ENCODE measurements around the gene SFN.

GRCh38 chr1:26852701-26853100 lies 10.2 kb upstream of the SFN start:
- no peak for TF ChIP-seq MAX (IDR thresholded peaks at IDR 0.05)
- TF ChIP-seq MTERF4 (CRISPR knock-in tag; IDR thresholded peaks at IDR 0.05), result no peak
- no peak for TF ChIP-seq POLR2AphosphoS2 (IDR thresholded peaks at IDR 0.05; ENCODE audit: low read depth, low read length)
- no peak for TF ChIP-seq YY1 (IDR thresholded peaks at IDR 0.05; ENCODE audit: insufficient read depth, insufficient replicate concordance, low read depth, low read length)
- no peak for TF ChIP-seq BHLHE40 (IDR thresholded peaks at IDR 0.05; ENCODE audit: low read length)
- no peak for TF ChIP-seq HNRNPL (IDR thresholded peaks at IDR 0.05; ENCODE audit: low read depth, low read length)
- no peak for TF ChIP-seq CTCF (CRISPR knock-in tag; IDR thresholded peaks at IDR 0.05)
- no peak for TF ChIP-seq TCF12 (IDR thresholded peaks at IDR 0.05)
- no peak for TF ChIP-seq TCF12 (CRISPR knock-in tag; IDR thresholded peaks at IDR 0.05)
- TF ChIP-seq ZNF280B (CRISPR knock-in tag; IDR thresholded peaks at IDR 0.05; ENCODE audit: borderline replicate concordance), result no peak
- no peak for TF ChIP-seq JUN (CRISPR knock-in tag; IDR thresholded peaks at IDR 0.05)
- TF ChIP-seq KDM5A (IDR thresholded peaks at IDR 0.05; ENCODE audit: borderline replicate concordance, low read length), result no peak
- no peak for TF ChIP-seq PRDM15 (CRISPR knock-in tag; IDR thresholded peaks at IDR 0.05)
- TF ChIP-seq ZNF709 (CRISPR knock-in tag; IDR thresholded peaks at IDR 0.05), result no peak

All from HepG2 (cell line).